ENCODE measurements around the gene FMNL1. TPM values are rescaled to one million over a fixed set of nuclear protein-coding genes. Genes with fewer than 3 reads are reported as not detected.
"Not testable (repeated sequence)": the region's sequence is repeated elsewhere in the genome, so short reads cannot be mapped to it uniquely, and the experiment has no call there.

FMNL1 gene
- total RNA-seq, 4 donors from 2014 or later = 3.2 to 7.6 (median 4.2) TPM

DNA sequence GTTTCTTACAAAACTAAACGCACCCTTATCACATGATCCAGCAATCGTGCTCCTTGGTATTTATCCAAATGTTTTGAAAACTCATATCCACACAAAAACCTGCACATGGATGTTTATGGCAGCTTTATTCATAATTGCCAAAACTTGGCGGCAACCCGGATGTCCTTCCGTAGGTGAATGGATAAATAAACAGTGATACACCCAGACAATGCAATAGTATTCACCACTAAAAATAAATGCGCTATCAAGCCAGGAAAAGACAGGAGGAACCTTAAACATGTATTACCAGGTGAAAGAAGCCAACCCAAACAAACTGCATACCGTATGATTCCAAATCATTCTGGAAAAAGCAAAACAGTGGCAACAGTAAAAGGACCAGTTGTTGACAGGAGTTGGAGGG lies 30.2 kb downstream of the FMNL1 start:
- H3K4me1 ChIP-seq = peaks cover 11 to 13% of the 10 kb centered on the region in 2 donors
- no peak overlapping the region for H3K27ac ChIP-seq
- no peaks in the 10 kb centered on the region for H3K9me3 ChIP-seq
- TF ChIP-seq POLR2A (IDR thresholded peaks at IDR 0.05) (no peak), CTCF (IDR thresholded peaks at IDR 0.05) (no peak)
- no peak for DNase-seq
- WGBS, 2 donors = 67 to 79% methylated on average over 7 of the region's 7 CpGs
- no peaks in the 10 kb centered on the region for H3K36me3 ChIP-seq
- H3K27me3 ChIP-seq = no peaks in the 10 kb centered on the region
- intact Hi-C loops (cut with DNase I) = no loop called here
- H3K4me3 ChIP-seq (replicated peaks in 1 of 3) = no peak overlapping the region

DNA sequence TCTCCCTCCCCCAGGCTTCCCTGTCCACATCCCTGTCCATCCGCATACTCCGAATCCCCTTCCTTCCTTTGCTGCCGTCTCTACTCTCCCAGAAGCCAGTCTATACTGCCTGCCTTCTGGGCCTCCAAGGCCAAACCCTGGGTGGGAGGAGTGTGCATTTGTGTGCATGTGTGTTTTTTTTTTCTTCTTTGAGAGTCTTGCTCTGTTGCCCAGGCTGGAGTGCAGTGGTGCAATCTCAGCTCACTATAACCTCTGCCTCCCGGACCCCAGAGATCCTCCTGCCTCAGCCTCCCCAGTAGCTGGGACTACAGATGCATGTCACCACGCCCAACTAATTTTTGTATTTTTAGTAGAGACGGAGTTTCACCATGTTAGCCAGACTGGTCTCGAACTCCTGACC lies 31.6 kb downstream of the FMNL1 start:
- 87 to 94% methylated on average over 7 of the region's 7 CpGs for WGBS, 2 donors
- DNase-seq; H3K36me3 ChIP-seq; H3K9me3 ChIP-seq; intact Hi-C loops (cut with DNase I); H3K27ac ChIP-seq; H3K27me3 ChIP-seq; H3K4me3 ChIP-seq (replicated peaks in 1 of 3); H3K4me1 ChIP-seq: not testable (repeated sequence)

- DNase-seq = no peak
- Histone ChIP-seq H3K27me3 (no peaks in the 10 kb centered on the region), H3K9me3 (no peaks in the 10 kb centered on the region), H3K36me3 (no peaks in the 10 kb centered on the region), H3K4me1 (peaks cover 1 to 3% of the 10 kb centered on the region in 2 donors), H3K27ac (no peak overlapping the region), H3K4me3 (replicated peaks in 1 of 3) (no peak overlapping the region)
- 90 to 99% methylated on average over 4 of the region's 4 CpGs for WGBS, 2 donors
- no peak for TF ChIP-seq CTCF (IDR thresholded peaks at IDR 0.05)
- TF ChIP-seq POLR2A (IDR thresholded peaks at IDR 0.05) = no peak
- intact Hi-C loops (cut with DNase I) = no loop called here
Observed at GRCh38 chr17:45253879-45254278, 32.2 kb downstream of the FMNL1 start.

DNA sequence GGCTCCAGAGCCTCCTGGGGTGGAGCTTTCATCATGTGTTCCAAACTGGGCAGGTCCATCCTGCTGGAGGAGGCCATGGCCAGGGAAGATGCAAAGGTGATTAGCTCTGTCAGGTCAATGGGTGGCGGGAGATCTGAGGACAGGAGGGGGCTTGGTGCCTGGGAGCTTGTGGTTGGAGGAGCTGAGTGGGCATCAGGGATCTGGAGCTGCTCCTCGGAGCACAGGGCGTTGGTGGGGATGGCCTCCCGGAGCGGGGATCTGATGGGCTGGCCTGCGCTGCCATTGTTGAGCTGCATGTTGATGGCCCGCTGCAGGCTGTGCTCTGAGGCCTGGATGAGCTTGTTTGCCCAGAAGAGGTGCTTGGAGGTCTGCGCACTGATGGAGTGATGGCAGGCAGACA lies 33.7 kb downstream of the FMNL1 start:
- Histone ChIP-seq H3K4me3 (replicated peaks in 1 of 3) (no peak overlapping the region), H3K27me3 (no peaks in the 10 kb centered on the region), H3K9me3 (no peaks in the 10 kb centered on the region), H3K27ac (no peak overlapping the region), H3K36me3 (no peaks in the 10 kb centered on the region), H3K4me1 (no peaks in the 10 kb centered on the region)
- DNase-seq = no peak
- 91 to 97% methylated on average over 8 of the region's 8 CpGs for WGBS, 2 donors
- TF ChIP-seq POLR2A (IDR thresholded peaks at IDR 0.05) = no peak
- no peak for TF ChIP-seq CTCF (IDR thresholded peaks at IDR 0.05)
- intact Hi-C loops (cut with DNase I) = no loop called here

- H3K9me3 ChIP-seq = no peaks in the 10 kb centered on the region
- H3K4me3 ChIP-seq (replicated peaks in 1 of 3) = no peak overlapping the region
- H3K27ac ChIP-seq = no peak overlapping the region
- WGBS, 2 donors = 82 to 84% methylated on average over 9 to 10 of the region's 14 CpGs
- H3K27me3 ChIP-seq = no peaks in the 10 kb centered on the region
- H3K36me3 ChIP-seq = no peaks in the 10 kb centered on the region
- H3K4me1 ChIP-seq = peaks cover 2% of the 10 kb centered on the region in 2 donors
- TF ChIP-seq POLR2A (IDR thresholded peaks at IDR 0.05) = no peak
- TF ChIP-seq CTCF (IDR thresholded peaks at IDR 0.05) = no peak
- intact Hi-C loops (cut with DNase I) = no loop called here
- no peak for DNase-seq
Observed at GRCh38 chr17:45256114-45256966, 34.7 kb downstream of the FMNL1 start.
